GM12892 (cell line): ENCODE results near the gene ARHGAP15.

Experiments
- POLR2A ChIP-seq: IDR thresholded peaks from 2 replicates; pipeline ENCODE4 v1.6.1; 2011; ENCODE audit warnings: low read depth, low read length, control low read depth
- POLR2AphosphoS5 ChIP-seq: IDR thresholded peaks from 2 replicates; pipeline ENCODE4 v1.6.1; 2011; ENCODE audit warnings: low read depth, low read length, control low read depth

DNA sequence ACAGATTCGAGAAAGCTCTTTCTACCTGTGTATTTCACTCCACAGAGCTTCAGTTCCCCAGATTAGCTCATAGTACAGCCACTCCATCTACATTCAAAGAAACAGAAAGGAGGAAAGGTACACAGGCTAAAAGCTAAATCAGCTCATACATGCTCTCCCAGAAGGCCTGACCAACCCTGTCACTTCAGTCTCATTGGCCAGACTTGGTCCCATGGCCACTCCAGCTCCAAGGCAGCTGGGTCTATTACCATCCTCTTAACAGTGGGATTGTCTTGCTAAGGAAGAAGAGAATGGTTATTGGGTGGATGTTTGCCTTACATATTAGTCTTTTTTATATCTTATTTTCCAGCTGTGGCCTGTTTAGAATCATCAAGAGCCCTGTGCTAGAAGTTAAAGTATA lies 572.6 kb downstream of the ARHGAP15 start:
- no peak for TF ChIP-seq POLR2AphosphoS5
- TF ChIP-seq POLR2A, result no peak
